HL-60 (cell line): Measurements from ENCODE around the gene GPC5.

Source experiments
- CTCF ChIP-seq: IDR thresholded peaks from one replicate; pipeline ENCODE4 v1.5.1; 2011; ENCODE audit warnings: low read length, control low read depth, inconsistent platforms; ENCODE audit not compliant: insufficient read depth
- GABPA ChIP-seq: IDR thresholded peaks from 2 replicates; pipeline ENCODE4 v1.6.1; 2012; ENCODE audit warnings: low read depth
- POLR2AphosphoS5 ChIP-seq: IDR thresholded peaks from 2 replicates; pipeline ENCODE4 v1.6.1; 2012; ENCODE audit warnings: low read depth
- REST ChIP-seq: IDR thresholded peaks from 2 replicates; pipeline ENCODE4 v1.6.1; 2012; ENCODE audit warnings: low read depth; ENCODE audit not compliant: insufficient replicate concordance
- SPI1 ChIP-seq: IDR thresholded peaks from 2 replicates; pipeline ENCODE4 v1.6.1; 2012; ENCODE audit warnings: low read depth, mild to moderate bottlenecking, borderline replicate concordance

GRCh38 chr13:92836171-92836570, 1437.8 kb downstream of the GPC5 start:
- TF ChIP-seq CTCF (no peak), POLR2AphosphoS5 (no peak), GABPA (no peak), REST (no peak), SPI1 (no peak)
